CD4-positive, alpha-beta T cell (primary cell): ENCODE measurements around the gene TAS1R2. TPM values are rescaled to one million over a fixed set of nuclear protein-coding genes. Genes with fewer than 3 reads are reported as not detected.

Source experiments
- ATAC-seq: fragments of 200-7000 bp; cut with Tn5 transposase; one replicate; pipeline ENCODE4 v1.10.0; 2022; ENCODE audit warnings: mild to moderate bottlenecking; ENCODE audit not compliant: poor library complexity
- CTCF ChIA-PET: fragments of 350-600 bp; sonication (Branson Sonifier 250); formaldehyde crosslinking; loops from one replicate; lab custom pipeline; 2021; ENCODE audit warnings: antibody characterized with exemption, inconsistent platforms; lab: Charles Lee
- POLR2A ChIA-PET: fragments of 350-600 bp; sonication (Branson Sonifier 250); formaldehyde crosslinking; loops from one replicate; lab custom pipeline; 2021; ENCODE audit warnings: antibody characterized with exemption, inconsistent platforms; lab: Charles Lee
- DNase-seq, 14 experiments: peaks; one replicate each; pipeline ENCODE4 v3.0.0-alpha.2; 2013 to 2020; ENCODE audit warnings: mixed read lengths in 2 of 14
- H3K27ac ChIP-seq, 2 donors: one replicate each; pipeline versions ENCODE4 v1.5.1 to v1.7.0; 2013; ENCODE audit warnings: low read length in 2 of 2, low read depth in 1 of 2, mild to moderate bottlenecking in 1 of 2
- H3K27me3 ChIP-seq, 2 experiments: 1 replicate in 1 of 2; 2 replicates in 1 of 2; pipeline versions ENCODE4 v1.6.1 to v1.7.0; 2013; ENCODE audit warnings: low read length in 2 of 2, control low read depth in 1 of 2, mild to moderate bottlenecking in 1 of 2, moderate library complexity in 1 of 2; ENCODE audit not compliant: insufficient read depth in 2 of 2, control insufficient read depth in 1 of 2
- H3K36me3 ChIP-seq: one replicate; pipeline ENCODE4 v1.6.1; 2013; ENCODE audit warnings: low read length, control low read depth; ENCODE audit not compliant: insufficient read depth
- H3K4me1 ChIP-seq: one replicate; pipeline ENCODE4 v1.6.1; 2013; ENCODE audit warnings: low read length, control low read depth; ENCODE audit not compliant: insufficient read depth
- H3K4me3 ChIP-seq: one replicate; pipeline ENCODE4 v1.5.1; 2013; ENCODE audit warnings: mild to moderate bottlenecking, low read length, moderate library complexity
- H3K9me3 ChIP-seq, 2 experiments: 1 replicate in 1 of 2; 2 replicates in 1 of 2; pipeline versions ENCODE4 v1.6.1 to v1.7.0; 2013; ENCODE audit warnings: low read length in 2 of 2, mild to moderate bottlenecking in 2 of 2, control low read depth in 1 of 2, moderate library complexity in 1 of 2; ENCODE audit not compliant: control insufficient read depth in 1 of 2, insufficient read depth in 1 of 2
- H3K27ac Mint-ChIP-seq: one replicate; pipeline ENCODE4 v1.8.0; 2020; ENCODE audit warnings: mixed read lengths
- H3K27me3 Mint-ChIP-seq: one replicate; pipeline ENCODE4 v1.8.0; 2021; ENCODE audit warnings: mixed read lengths
- H3K36me3 Mint-ChIP-seq: one replicate; pipeline ENCODE4 v1.8.0; 2021; ENCODE audit warnings: low read depth, mixed read lengths
- H3K4me1 Mint-ChIP-seq: one replicate; pipeline ENCODE4 v1.8.0; 2021; ENCODE audit warnings: low read depth, mixed read lengths
- H3K4me3 Mint-ChIP-seq: one replicate; pipeline ENCODE4 v1.8.0; 2020; ENCODE audit warnings: mild to moderate bottlenecking, mixed read lengths
- H3K9me3 Mint-ChIP-seq: one replicate; pipeline ENCODE4 v1.8.0; 2020; ENCODE audit warnings: mixed read lengths
- intact Hi-C, 2 experiments: fragments of 100-400 bp; cut with DNase I in 1 of 2; cut with micrococcal nuclease in 1 of 2; formaldehyde crosslinking; loops; one replicate each; pipeline versions ENCODE4 v1.15.1 to v1.9.0; 2023 to 2025; cut with DNase I, micrococcal nuclease
- total RNA-seq, 174 experiments: library from RNA in 2 of 174; stranded (reverse) in 2 of 174; gene quantifications; one replicate each; pipeline ENCODE4 v1.2.3 and lab custom pipeline; 2021 to 2026
- TF ChIP-seq, protein P1 (sequence below): fragments of 200-600 bp; IDR thresholded peaks from one replicate; pipeline ENCODE4 v1.8.0; 2022; ENCODE audit warnings: antibody characterized with exemption, mild to moderate bottlenecking

Gene TAS1R2
- total RNA-seq, 2 experiments from 2014 or later: not detected

DNA sequence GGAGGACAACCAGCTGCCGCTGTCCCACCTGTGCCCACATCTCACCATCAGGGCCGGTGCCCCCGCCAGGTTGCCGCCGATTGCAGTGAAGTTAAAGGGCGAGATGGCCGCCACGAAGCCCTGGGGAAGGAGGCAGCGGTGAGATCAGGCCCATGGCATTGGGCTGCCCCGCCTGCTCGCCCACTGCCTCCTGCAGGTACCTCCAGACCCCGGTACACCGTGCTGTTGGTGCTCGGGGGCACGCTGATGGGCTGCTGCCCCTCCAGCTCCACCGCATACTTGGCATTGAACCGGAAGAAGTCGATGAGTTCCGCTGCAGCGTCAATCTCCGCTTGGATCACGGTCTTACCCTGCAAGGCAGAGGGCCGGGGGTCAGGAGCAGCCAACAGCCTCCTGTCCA, 23.6 kb upstream of the TAS1R2 start:
- Histone ChIP-seq H3K27ac (no peak overlapping the region), H3K36me3 (no peaks in the 10 kb centered on the region), H3K4me3 (no peak overlapping the region), H3K4me1 (no peaks in the 10 kb centered on the region), H3K9me3 (no peaks in the 10 kb centered on the region), H3K27me3 (no peaks in the 10 kb centered on the region)
- POLR2A ChIA-PET: no interaction called here
- Mint-ChIP-seq H3K27me3 (no peaks in the 10 kb centered on the region), H3K4me3 (no peak overlapping the region), H3K9me3 (no peaks in the 10 kb centered on the region), H3K27ac (no peak overlapping the region), H3K36me3 (no peaks in the 10 kb centered on the region), H3K4me1 (no peaks in the 10 kb centered on the region)
- TF ChIP-seq, protein P1, sequence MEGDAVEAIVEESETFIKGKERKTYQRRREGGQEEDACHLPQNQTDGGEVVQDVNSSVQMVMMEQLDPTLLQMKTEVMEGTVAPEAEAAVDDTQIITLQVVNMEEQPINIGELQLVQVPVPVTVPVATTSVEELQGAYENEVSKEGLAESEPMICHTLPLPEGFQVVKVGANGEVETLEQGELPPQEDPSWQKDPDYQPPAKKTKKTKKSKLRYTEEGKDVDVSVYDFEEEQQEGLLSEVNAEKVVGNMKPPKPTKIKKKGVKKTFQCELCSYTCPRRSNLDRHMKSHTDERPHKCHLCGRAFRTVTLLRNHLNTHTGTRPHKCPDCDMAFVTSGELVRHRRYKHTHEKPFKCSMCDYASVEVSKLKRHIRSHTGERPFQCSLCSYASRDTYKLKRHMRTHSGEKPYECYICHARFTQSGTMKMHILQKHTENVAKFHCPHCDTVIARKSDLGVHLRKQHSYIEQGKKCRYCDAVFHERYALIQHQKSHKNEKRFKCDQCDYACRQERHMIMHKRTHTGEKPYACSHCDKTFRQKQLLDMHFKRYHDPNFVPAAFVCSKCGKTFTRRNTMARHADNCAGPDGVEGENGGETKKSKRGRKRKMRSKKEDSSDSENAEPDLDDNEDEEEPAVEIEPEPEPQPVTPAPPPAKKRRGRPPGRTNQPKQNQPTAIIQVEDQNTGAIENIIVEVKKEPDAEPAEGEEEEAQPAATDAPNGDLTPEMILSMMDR: no peak
- CTCF ChIA-PET: interaction anchor here (0.6 to 3.3 kb wide), 3 partner anchors 9 to 754 kb away, joined by 3 to 25 read pairs (median 4); no protein-coding TSS in a partner anchor
- intact Hi-C loops: loop anchor here in 1 of 2 experiments (5.0 kb wide), 1 partner anchor 229 kb away; no protein-coding TSS in a partner anchor
- DNase-seq: no peak
- no peak for ATAC-seq

DNA sequence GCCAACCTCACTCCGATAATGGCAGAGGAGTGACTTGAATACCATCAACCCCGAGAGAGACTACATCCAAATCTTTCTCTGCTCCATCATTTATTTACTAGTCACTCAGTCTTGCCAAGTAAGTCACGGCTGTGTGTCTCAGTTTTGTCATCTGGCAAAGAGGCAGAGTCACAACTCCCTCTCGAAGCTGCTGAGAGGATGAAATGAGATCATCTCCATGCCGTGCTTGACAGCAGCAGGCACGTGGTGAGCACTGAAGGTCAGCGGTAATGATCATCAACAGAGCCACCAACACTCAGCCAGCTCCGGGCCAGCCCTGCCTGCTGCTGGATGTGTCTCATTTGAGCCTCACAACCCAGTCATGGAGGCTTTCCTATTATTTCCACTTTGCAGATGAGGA, 23.0 kb upstream of the TAS1R2 start:
- Mint-ChIP-seq H3K27ac (no peak overlapping the region), H3K9me3 (no peaks in the 10 kb centered on the region), H3K36me3 (no peaks in the 10 kb centered on the region), H3K4me3 (no peak overlapping the region), H3K27me3 (no peaks in the 10 kb centered on the region), H3K4me1 (no peaks in the 10 kb centered on the region)
- ChIA-PET CTCF (interaction anchor here (0.6 kb wide), 1 partner anchor 755 kb away, joined by 3 read pairs; no protein-coding TSS in a partner anchor), POLR2A (no interaction called here)
- H3K27me3 ChIP-seq: no peaks in the 10 kb centered on the region
- intact Hi-C loops: loop anchor here in 1 of 2 experiments (5.0 kb wide), 1 partner anchor 230 kb away; no protein-coding TSS in a partner anchor
- H3K4me1 ChIP-seq: no peaks in the 10 kb centered on the region
- no peaks in the 10 kb centered on the region for H3K36me3 ChIP-seq
- ATAC-seq (no peak), DNase-seq (no peak)
- TF ChIP-seq, protein P1: no peak
- H3K4me3 ChIP-seq: no peak overlapping the region
- H3K27ac ChIP-seq: no peak overlapping the region
- H3K9me3 ChIP-seq: no peaks in the 10 kb centered on the region

DNA sequence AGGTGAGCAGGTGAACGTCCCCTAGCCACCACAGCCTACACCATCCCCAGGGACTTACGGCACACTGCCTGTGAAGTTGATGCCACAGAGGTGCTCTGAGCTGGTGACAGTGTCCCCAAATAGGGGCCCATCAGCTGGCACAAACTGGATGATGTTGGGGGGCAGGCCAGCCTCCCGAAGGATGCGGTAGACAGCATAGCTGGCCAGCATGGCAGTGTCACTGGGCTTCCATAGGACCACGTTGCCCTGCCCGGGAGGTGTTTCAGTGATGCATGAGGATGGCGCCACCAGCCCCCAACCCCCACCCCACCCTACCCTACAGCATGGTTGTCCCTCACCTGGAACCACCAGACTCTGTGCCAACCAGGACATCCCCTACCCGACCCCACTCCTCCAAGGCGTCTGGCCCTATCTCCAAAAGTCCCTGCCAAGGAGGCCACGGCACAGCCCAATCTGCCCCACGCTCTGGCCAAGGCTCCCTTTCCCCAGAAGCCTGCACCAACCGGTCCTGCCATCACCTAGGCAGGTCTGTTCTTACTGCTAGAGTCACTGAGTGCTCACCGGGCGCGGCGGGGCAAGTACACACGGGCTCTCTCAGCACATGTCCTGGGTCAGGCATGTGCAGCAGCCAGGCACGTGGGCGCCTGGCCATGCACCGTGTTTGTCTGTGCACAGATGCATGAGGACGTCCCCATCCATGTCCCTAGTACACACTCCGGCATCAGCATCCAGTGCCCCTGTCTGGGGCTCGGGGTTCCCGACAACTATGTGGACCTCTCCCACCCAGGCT, 22.4 kb upstream of the TAS1R2 start:
- Histone ChIP-seq H3K4me3 (no peak overlapping the region), H3K36me3 (no peaks in the 10 kb centered on the region), H3K27ac (no peak overlapping the region), H3K27me3 (no peaks in the 10 kb centered on the region), H3K9me3 (no peaks in the 10 kb centered on the region), H3K4me1 (no peaks in the 10 kb centered on the region)
- intact Hi-C loops: loop anchor here in 1 of 2 experiments (5.0 kb wide), 1 partner anchor 230 kb away; no protein-coding TSS in a partner anchor
- Mint-ChIP-seq H3K27ac (no peak overlapping the region), H3K4me1 (no peaks in the 10 kb centered on the region), H3K4me3 (no peak overlapping the region), H3K36me3 (no peaks in the 10 kb centered on the region), H3K27me3 (no peaks in the 10 kb centered on the region), H3K9me3 (no peaks in the 10 kb centered on the region)
- CTCF ChIA-PET: no interaction called here
- ATAC-seq (no peak), DNase-seq (no peak)
- TF ChIP-seq, protein P1: no peak
- POLR2A ChIA-PET: no interaction called here
